A673 (cell line): ENCODE measurements around the gene NSUN6. TPM values are rescaled to one million over a fixed set of nuclear protein-coding genes. Genes with fewer than 3 reads are reported as not detected.

Experiments
- BruUV-seq: library from RNA; stranded (reverse); fragments of 400-500 nt; replicated peaks from 2 replicates; lab custom pipeline; 2021; lab: Mats Ljungman, UMichigan
- CTCF ChIA-PET: fragments of 300-600 bp; sonication (Branson Sonifier 250); formaldehyde crosslinking; loops from one replicate; lab custom pipeline; 2022; ENCODE audit warnings: antibody characterized with exemption; lab: Charles Lee
- POLR2A ChIA-PET: fragments of 300-600 bp; sonication (Branson Sonifier 250); formaldehyde crosslinking; loops from one replicate; lab custom pipeline; 2022; ENCODE audit warnings: antibody characterized with exemption; ENCODE audit not compliant: low non-redundant PET; lab: Charles Lee
- DNase-seq: peaks from one replicate; pipeline ENCODE4 v3.0.0-alpha.2; 2015; ENCODE audit warnings: low spot score
- H3K27ac ChIP-seq: fragments of 200-600 bp; sonication (generic); 2 replicates; pipeline ENCODE4 v1.5.1; 2016; ENCODE audit warnings: mixed run types, low read depth, mild to moderate bottlenecking, mixed read lengths, antibody characterized with exemption, low read length; ENCODE audit not compliant: poor library complexity, severe bottlenecking
- H3K27me3 ChIP-seq: fragments of 200-600 bp; sonication (generic); replicated peaks from 2 replicates; pipeline ENCODE4 v1.6.1; 2017; ENCODE audit warnings: mixed run types, low read depth, mild to moderate bottlenecking, mixed read lengths, antibody characterized with exemption, low read length; ENCODE audit not compliant: insufficient read depth, poor library complexity
- H3K36me3 ChIP-seq: fragments of 200-600 bp; sonication (generic); 2 replicates; pipeline ENCODE4 v1.6.1; 2016; ENCODE audit warnings: mixed run types, mild to moderate bottlenecking, mixed read lengths, antibody characterized with exemption, low read length; ENCODE audit not compliant: insufficient read depth, poor library complexity, severe bottlenecking
- H3K4me1 ChIP-seq: fragments of 200-600 bp; sonication (generic); 2 replicates; pipeline ENCODE4 v1.6.1; 2017; ENCODE audit warnings: mixed run types, mild to moderate bottlenecking, mixed read lengths, antibody characterized with exemption, low read length; ENCODE audit not compliant: insufficient read depth, poor library complexity, severe bottlenecking
- H3K4me3 ChIP-seq: fragments of 200-600 bp; sonication (generic); 2 replicates; pipeline ENCODE4 v1.5.1; 2016; ENCODE audit warnings: low read depth, mixed run types, mild to moderate bottlenecking, mixed read lengths, low read length; ENCODE audit not compliant: poor library complexity, severe bottlenecking
- H3K9me3 ChIP-seq: fragments of 200-600 bp; sonication (generic); 2 replicates; pipeline ENCODE4 v1.6.1; 2016; ENCODE audit warnings: mixed run types, low read depth, mild to moderate bottlenecking, mixed read lengths, antibody characterized with exemption, low read length; ENCODE audit not compliant: poor library complexity, severe bottlenecking
- CTCF ChIP-seq: fragments of 300-800, 200-600 bp; sonication (generic); conservative IDR thresholded peaks from 2 replicates; pipeline ENCODE4 v1.5.1; 2017; ENCODE audit warnings: low read depth, mild to moderate bottlenecking, antibody characterized with exemption, low read length, moderate library complexity, mixed read lengths
- EZH2 ChIP-seq: fragments of 200-600 bp; sonication (generic); IDR thresholded peaks from 2 replicates; pipeline ENCODE4 v1.6.1; 2017; ENCODE audit warnings: borderline replicate concordance, low read depth, mild to moderate bottlenecking, mixed read lengths, antibody characterized with exemption, low read length; ENCODE audit not compliant: poor library complexity, severe bottlenecking
- intact Hi-C: fragments of 100-400 bp; cut with micrococcal nuclease; formaldehyde crosslinking; loops from one replicate; pipeline ENCODE4 v1.10.0; 2022; ENCODE audit not compliant: unreplicated experiment
- total RNA-seq: library from RNA; stranded (reverse); gene quantifications from 2 replicates; pipeline ENCODE4 v1.2.3, GENCODE V29; 2021

NSUN6 gene
- total RNA-seq, 1 experiment from 2014 or later = 16.4 TPM

DNA sequence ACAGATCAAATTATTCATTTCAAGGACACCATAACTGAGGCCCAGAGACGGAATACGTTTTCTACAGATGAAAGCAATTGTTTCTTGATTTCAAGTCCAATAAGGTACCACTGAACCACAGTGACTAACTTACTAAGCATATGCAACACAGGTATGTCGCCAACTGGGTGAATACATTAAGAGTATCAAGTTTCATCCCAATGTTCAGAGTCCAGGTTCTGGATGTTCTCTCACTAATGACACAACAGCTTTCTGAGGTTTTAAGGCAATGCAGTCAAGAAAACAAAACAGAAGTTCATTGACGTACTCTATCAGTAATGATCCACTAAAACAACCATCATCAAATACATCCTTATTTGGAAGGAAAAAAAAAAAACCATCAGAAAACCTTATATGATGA, 35.8 kb downstream of the NSUN6 start:
- CTCF ChIA-PET = no interaction called here
- no peaks in the 10 kb centered on the region for H3K9me3 ChIP-seq

DNA sequence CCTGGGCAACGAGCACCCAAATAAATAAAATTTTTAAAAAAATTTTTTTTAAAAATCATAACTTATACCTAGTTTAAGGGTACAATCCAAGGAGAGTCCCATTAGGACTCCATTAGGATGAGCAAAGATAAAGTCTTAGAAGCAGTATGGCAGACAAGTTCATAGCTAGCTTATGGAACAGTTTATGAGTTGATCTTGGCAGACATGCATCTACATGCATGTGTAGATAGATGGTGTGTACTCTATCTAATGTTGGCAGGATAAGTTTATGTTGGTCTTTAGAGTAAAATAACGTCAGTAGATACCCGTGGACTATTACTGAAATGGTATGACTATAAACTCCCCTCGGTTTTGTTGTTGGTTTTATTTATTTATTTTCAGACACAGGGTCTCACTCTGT, 40.2 kb downstream of the NSUN6 start:
- H3K36me3 ChIP-seq = no peaks in the 10 kb centered on the region
- TF ChIP-seq EZH2 = no peak
- TF ChIP-seq CTCF = no peak
- DNase-seq = no peak
- no peak overlapping the region for H3K27ac ChIP-seq
- H3K9me3 ChIP-seq = no peaks in the 10 kb centered on the region
- ChIA-PET POLR2A (no interaction called here), CTCF (no interaction called here)
- BruUV-seq = no TSS peak
- peaks cover 4% of the 10 kb centered on the region for H3K4me1 ChIP-seq
- no peaks in the 10 kb centered on the region for H3K27me3 ChIP-seq
- no peak overlapping the region for H3K4me3 ChIP-seq
- intact Hi-C loops = no loop called here

More for the DNA sequence above, 35.8 kb downstream of the NSUN6 start:
- no peak for TF ChIP-seq CTCF
- no peak for TF ChIP-seq EZH2
- POLR2A ChIA-PET = no interaction called here
- Histone ChIP-seq H3K27me3 (no peaks in the 10 kb centered on the region), H3K27ac (no peak overlapping the region), H3K4me1 (peaks cover 9% of the 10 kb centered on the region), H3K4me3 (no peak overlapping the region), H3K36me3 (no peaks in the 10 kb centered on the region)
- DNase-seq = no peak
- no TSS peak for BruUV-seq
- intact Hi-C loops = no loop called here

- no TSS peak for BruUV-seq
- H3K27ac ChIP-seq = peak overlapping the region; percentile 43
- TF ChIP-seq CTCF = no peak
- no peak for TF ChIP-seq EZH2
- no peaks in the 10 kb centered on the region for H3K9me3 ChIP-seq
- H3K36me3 ChIP-seq = no peaks in the 10 kb centered on the region
- no peak overlapping the region for H3K4me3 ChIP-seq
- intact Hi-C loops = no loop called here
- ChIA-PET POLR2A (no interaction called here), CTCF (no interaction called here)
- peaks cover 4% of the 10 kb centered on the region for H3K4me1 ChIP-seq
- peak; percentile 24 for DNase-seq
- no peaks in the 10 kb centered on the region for H3K27me3 ChIP-seq
Measured at GRCh38 chr10:18610517-18610916, 40.9 kb downstream of the NSUN6 start.
